ENCODE data around the gene FAM204A.
A peak's percentile ranks its signal among the peaks of the same experiment; 100 is the strongest.

Gene FAM204A

DNA sequence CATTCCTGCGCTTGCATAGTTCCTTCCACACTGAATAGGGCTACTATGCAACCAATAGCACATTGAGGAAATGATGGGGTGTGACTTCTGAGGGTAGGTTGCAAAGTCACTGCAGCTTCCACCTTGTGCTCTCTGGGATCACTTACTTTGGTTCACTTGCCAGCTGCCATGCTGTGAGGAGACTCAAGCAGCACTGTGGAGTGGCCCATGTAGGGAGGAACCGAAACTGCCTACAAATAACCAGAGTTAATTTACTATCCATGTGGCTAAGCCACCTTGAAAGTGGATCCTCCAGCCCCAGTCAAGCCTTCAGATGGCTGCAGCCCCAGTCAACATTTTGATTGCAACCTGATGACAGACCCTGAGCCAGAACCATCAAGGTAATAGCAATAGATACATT is 64.3 kb downstream of the FAM204A start:
- no peak for DNase-seq (ENCODE audit: low read depth)

DNA sequence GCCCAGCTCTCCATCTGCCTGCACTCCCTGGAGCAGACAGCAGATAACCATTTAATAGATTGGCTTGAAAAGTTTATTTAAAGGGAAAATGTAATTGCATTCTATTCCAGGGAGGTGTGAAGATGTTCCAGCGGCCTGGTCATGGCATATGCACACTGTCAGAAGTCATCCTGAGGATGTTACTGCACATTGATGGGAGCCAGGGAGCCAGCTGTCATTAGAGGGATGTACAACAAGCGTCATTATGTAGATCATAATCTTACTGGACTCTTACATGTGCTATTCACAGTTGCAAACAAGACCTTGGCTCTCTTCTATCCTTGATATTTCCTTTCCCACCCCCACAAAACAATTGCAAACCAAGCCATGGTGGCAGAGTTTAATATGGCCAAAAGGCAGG is 65.4 kb downstream of the FAM204A start:
- no peak for DNase-seq (ENCODE audit: low read depth)

GRCh38 chr10:118276204-118276603 is 65.9 kb downstream of the FAM204A start:
- DNase-seq (ENCODE audit: low read depth): no peak

DNA sequence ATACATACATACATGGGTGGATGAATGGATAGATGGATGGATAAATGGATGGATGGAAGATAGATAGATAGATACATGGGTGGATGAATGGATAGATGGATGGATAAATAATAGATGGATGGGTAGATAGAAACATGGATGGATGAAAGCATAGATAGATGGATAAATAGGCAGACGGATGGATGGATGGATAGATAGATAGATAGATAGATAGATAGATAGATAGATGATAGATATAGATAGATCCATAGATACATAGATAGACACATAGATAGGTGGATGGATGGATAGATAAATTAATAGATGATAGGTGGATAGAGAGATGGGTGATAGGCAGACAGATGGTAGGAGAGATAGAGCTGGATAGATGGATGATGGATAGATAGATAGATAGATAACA is 68.5 kb downstream of the FAM204A start:
- no peak for DNase-seq (ENCODE audit: low read depth)

DNA sequence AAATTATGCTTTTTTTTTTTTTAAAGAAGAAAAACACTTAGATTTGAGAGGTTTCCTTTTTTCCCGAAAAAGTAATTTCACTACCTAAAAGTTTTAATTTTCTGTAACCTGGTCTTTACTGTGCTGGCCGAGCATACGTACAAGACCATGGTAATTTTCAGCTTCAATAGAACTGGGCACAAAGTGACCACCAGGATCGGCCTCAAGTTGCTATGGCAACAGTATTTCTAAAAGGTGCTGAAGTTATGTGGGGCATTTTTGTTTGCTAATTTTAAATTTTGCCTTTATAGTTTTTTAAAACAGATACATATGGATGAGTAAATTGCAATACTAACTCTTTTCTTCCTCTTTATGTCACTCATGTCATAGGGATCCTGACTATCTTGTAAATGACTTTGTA is 69.4 kb downstream of the FAM204A start:
- no peak for DNase-seq (ENCODE audit: low read depth)

- peak; percentile 81 for DNase-seq (ENCODE audit: low read depth)
These were observed 69.9 kb downstream of the FAM204A start for GRCh38 chr10:118272149-118272721.

GRCh38 chr10:118271671-118272070 is 70.5 kb downstream of the FAM204A start:
- no peak for DNase-seq (ENCODE audit: low read depth)

GRCh38 chr10:118266098-118266748 is 75.9 kb downstream of the FAM204A start:
- no peak for DNase-seq (ENCODE audit: low read depth)

GRCh38 chr10:118264838-118265470 is 77.2 kb downstream of the FAM204A start:
- no peak for DNase-seq (ENCODE audit: low read depth)

DNA sequence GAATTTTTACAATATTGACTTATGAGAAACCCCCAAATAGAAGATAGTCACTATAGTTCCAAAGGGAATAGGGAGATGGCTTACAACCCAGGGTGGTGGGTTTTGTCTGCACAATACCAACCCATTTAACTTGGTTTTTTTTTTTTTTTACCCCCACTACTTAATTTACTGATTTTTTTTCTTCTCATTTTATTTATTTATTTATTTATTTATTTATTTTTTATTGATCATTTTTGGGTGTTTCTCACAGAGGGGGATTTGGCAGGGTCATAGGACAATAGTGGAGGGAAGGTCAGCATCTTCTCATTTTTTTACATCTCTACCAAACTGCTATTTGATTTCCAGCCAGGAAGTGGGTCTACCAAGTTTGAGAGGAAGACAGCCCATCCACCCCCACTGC is 77.9 kb downstream of the FAM204A start:
- DNase-seq (ENCODE audit: low read depth): no peak

DNA sequence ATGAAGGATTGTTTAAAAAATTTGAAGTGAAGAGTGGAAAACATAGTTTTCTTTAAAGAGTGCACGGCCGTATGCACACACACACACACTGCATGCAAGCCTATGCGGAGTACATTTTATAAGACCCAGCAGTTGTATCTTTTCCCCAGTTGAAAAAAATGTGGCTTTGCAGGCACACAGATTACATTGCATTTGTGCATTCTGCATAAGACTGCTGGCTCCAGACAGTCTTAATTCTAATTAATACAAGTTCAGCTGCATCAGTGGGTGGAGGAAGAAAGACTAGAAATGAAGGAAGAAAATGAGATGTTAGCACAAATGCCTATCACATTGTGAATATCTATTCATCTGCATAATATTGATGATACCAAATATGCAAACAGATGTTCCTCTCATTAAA is 79.6 kb downstream of the FAM204A start:
- DNase-seq (ENCODE audit: low read depth): no peak

DNA sequence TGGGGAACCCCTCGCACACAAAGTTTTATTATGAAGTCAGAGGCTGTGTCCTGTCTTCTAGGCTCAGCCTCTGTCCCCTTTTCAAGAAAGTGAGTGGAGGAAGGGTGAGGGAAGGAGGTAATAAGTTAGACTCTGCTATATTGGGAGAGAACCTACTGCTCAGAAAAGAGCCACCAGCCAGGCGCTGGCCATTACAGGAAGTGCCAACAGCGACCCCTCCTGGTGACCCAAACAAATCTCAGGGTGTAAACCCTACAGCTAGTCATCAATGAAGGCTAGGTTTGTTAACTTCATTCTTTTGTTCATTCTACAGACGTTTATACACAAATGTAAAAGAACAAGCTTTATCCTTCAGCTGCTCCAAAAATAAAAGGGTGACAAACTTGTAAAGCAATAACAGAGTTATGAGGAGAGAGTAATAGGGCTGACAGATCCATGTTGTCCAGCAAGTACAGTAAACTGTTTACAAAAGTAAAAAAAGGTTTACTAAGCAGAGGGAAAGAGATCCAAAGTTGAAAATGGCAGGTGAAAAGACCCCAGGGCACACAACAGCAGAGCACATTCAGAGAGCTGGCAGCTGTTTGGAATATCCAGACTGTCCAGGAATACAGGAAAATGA is 82.7 kb downstream of the FAM204A start:
- DNase-seq (ENCODE audit: low read depth): peak; percentile 12

GRCh38 chr10:118258285-118258684 is 83.8 kb downstream of the FAM204A start:
- DNase-seq (ENCODE audit: low read depth): no peak

DNA sequence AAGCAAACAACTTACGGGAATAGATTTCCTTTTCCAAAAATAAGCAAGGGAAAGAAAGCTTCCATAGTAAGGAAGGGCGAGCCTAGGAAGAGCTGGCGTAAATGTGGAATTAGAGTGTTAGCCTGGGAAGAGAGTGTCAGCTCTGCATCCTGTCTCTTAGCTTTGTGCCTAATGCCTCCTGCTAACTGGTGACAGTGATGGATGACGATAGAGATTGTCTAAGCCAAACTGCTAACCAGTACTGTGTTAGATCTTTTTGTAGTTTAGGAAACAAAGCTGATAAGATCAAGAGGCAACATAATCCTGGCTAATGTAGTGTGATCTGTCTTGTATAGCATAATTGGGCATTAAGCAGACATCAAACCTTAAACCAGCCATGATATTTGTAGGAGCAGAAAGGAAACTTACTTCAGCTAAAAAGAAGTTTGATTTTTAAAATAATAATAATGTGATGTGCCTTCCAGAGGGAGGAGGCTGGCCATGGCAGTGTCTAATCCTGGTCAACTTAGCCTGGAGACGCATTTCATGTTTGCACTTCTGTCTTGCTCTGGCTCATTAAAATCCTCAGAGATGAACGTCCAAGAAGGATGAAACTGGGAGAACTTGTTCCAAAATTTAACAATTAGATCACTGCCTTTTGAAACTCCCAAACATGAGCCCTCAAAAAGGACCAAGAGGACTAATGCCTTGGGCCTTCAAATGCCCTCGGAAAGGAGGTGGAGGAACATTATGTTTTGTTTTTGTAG is 85.1 kb downstream of the FAM204A start:
- no peak for DNase-seq (ENCODE audit: low read depth)

DNA sequence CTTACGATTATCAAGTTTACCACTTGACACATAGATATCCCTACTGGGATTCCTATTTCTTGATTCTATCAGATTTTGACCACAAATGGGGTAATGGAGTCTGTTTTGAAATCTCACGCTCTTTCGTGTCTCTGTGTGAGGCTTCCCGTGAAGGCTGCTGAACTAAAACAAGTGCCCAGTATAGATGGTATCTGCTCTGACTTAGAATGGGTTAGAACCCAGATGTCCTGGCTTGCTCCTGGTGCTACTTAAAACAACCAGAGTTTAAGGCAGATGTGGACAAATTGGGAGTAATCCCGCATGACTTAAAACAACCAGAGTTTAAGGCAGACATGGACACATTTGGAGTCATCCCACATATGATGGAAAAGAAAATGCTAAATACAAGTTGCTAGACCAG is 85.9 kb downstream of the FAM204A start:
- no peak for DNase-seq (ENCODE audit: low read depth)

GRCh38 chr10:118255355-118255754 is 86.8 kb downstream of the FAM204A start:
- no peak for DNase-seq (ENCODE audit: low read depth)

DNA sequence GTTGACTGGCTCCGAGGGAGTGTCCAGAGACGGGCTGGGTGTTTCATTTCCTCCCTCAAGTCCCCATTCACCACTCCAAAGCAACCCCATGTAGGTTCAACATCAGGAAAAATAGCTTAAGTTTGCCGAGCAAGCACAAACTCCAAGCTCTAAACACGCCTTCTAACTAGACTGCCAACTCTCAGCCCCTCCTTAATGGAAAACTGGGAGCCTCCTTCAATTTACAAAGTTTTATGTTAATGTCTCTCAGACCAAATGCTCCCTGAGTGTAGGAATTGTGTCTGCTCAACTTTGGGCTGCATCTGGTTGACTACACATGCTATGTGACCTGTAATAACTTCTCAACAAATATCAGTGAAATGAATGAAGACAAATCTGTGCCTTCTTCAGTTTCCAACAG is 87.5 kb downstream of the FAM204A start:
- DNase-seq (ENCODE audit: low read depth): no peak

DNA sequence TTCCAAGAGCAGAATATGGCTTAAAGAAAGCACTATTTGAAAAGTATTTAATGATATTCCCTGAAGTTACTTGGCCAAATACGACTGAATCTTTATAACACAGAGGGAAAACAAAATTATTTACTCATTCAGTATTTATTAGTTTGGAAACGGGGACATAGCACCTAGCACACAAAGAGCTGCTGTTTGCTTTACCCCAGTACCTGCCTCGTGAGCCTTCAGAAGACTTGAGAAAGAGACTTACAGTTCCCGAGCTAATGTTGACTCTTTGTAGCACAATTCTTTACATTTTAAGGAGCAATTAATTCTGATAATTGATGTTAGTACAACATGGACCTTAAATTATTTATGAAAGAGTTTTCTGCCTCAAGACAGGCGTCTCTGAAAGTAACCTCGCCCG is 88.7 kb downstream of the FAM204A start:
- no peak for DNase-seq (ENCODE audit: low read depth)

- no peak for DNase-seq (ENCODE audit: low read depth)
These were observed 90.3 kb downstream of the FAM204A start for GRCh38 chr10:118251791-118252190.

DNA sequence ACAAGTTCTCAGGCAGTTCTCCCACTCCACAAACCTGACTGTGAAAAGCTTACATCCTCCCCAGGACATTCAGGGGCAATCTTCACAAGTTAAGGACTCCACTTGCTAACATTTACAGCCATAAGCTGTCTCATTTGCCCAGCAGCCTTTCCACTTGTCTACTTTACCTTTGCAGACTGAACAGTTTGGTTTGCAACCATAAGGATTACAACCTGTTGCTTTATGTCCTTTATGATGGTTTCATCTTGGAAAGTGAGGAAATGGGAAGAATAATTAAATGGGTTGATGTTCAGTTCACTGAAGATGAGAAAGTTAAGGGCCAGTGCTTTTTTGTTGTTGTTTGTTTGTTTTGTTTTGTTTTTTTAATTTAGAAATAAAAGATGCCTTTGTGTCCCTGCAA is 92.4 kb downstream of the FAM204A start:
- DNase-seq (ENCODE audit: low read depth): no peak

All from amniotic epithelial cell (primary cell).